ENCODE results near the gene TRAM2.

Gene TRAM2

GRCh38 chr6:52523378-52524142 lies 53.3 kb downstream of the TRAM2 start:
- no peak for DNase-seq

GRCh38 chr6:52522655-52523054 lies 54.2 kb downstream of the TRAM2 start:
- DNase-seq = no peak

- no peak for DNase-seq
These were observed 54.7 kb downstream of the TRAM2 start for GRCh38 chr6:52522151-52522626.

- no peak for DNase-seq
These were observed 57.2 kb downstream of the TRAM2 start for GRCh38 chr6:52519618-52520017.

- no peak for DNase-seq
These were observed 58.4 kb downstream of the TRAM2 start for GRCh38 chr6:52518279-52518945.

- DNase-seq = peak; percentile 41 to 89
These were observed 59.2 kb downstream of the TRAM2 start for GRCh38 chr6:52517502-52518278.

- DNase-seq = no peak
These were observed 59.9 kb downstream of the TRAM2 start for GRCh38 chr6:52516943-52517342.

GRCh38 chr6:52516269-52516668 lies 60.6 kb downstream of the TRAM2 start:
- DNase-seq = no peak

- DNase-seq = no peak
These were observed 61.5 kb downstream of the TRAM2 start for GRCh38 chr6:52515219-52515960.

- no peak for DNase-seq
These were observed 62.3 kb downstream of the TRAM2 start for GRCh38 chr6:52514514-52514913.

- no peak for DNase-seq
These were observed 63.0 kb downstream of the TRAM2 start for GRCh38 chr6:52513896-52514295.

- DNase-seq = no peak
These were observed 63.4 kb downstream of the TRAM2 start for GRCh38 chr6:52513464-52513863.

- DNase-seq = no peak
These were observed 64.7 kb downstream of the TRAM2 start for GRCh38 chr6:52512199-52512598.

GRCh38 chr6:52511572-52512151 lies 65.2 kb downstream of the TRAM2 start:
- DNase-seq = no peak

- DNase-seq = no peak
These were observed 65.7 kb downstream of the TRAM2 start for GRCh38 chr6:52511163-52511562.

GRCh38 chr6:52510213-52510562 lies 66.7 kb downstream of the TRAM2 start:
- DNase-seq = no peak

- no peak for DNase-seq
These were observed 67.3 kb downstream of the TRAM2 start for GRCh38 chr6:52509281-52510212.

GRCh38 chr6:52508261-52508739 lies 68.6 kb downstream of the TRAM2 start:
- DNase-seq = no peak

GRCh38 chr6:52507557-52508260 lies 69.2 kb downstream of the TRAM2 start:
- DNase-seq = no peak

- no peak for DNase-seq
These were observed 70.4 kb downstream of the TRAM2 start for GRCh38 chr6:52506476-52506875.

All from NCI-H446 (cell line).